OCI-M2 (cell line): ENCODE data around the gene CDKN2B.

Source experiments
- DNase-seq: peaks from one replicate; lab custom pipeline; 2025; ENCODE audit not compliant: unreplicated experiment; lab: John Stamatoyannopoulos, UW

CDKN2B gene

GRCh38 chr9:21995006-21995665, 14.0 kb downstream of the CDKN2B start:
- no peak for DNase-seq

- no peak for DNase-seq
Measured at GRCh38 chr9:21994556-21995005, 14.5 kb downstream of the CDKN2B start, which contains the start of gene CDKN2B-AS1. Gene CDKN2B-AS1 (plus strand): TSS chr9:21994791.

- DNase-seq, result no peak
Measured at GRCh38 chr9:21993893-21994555, 15.1 kb downstream of the CDKN2B start, which contains the start of gene CDKN2A. Gene CDKN2A (minus strand): TSS chr9:21994392.

GRCh38 chr9:21993007-21993406, 16.1 kb downstream of the CDKN2B start:
- DNase-seq, result no peak

GRCh38 chr9:21991072-21991959, 17.8 kb downstream of the CDKN2B start:
- no peak for DNase-seq

- no peak for DNase-seq
Measured at GRCh38 chr9:21989440-21990189, 19.5 kb downstream of the CDKN2B start.

GRCh38 chr9:21988056-21988990, 20.8 kb downstream of the CDKN2B start:
- no peak for DNase-seq

- no peak for DNase-seq
Measured at GRCh38 chr9:21985964-21986667, 23.0 kb downstream of the CDKN2B start.

- no peak for DNase-seq
Measured at GRCh38 chr9:21984101-21984500, 25.0 kb downstream of the CDKN2B start.

GRCh38 chr9:21983561-21983935, 25.6 kb downstream of the CDKN2B start:
- DNase-seq, result no peak

GRCh38 chr9:21982861-21983560, 26.1 kb downstream of the CDKN2B start:
- no peak for DNase-seq

- no peak for DNase-seq
Measured at GRCh38 chr9:21982391-21982790, 26.7 kb downstream of the CDKN2B start.

- DNase-seq, result no peak
Measured at GRCh38 chr9:21976334-21976875, 32.7 kb downstream of the CDKN2B start.

GRCh38 chr9:21974722-21975409, 34.2 kb downstream of the CDKN2B start:
- no peak for DNase-seq

- no peak for DNase-seq
Measured at GRCh38 chr9:21974343-21974721, 34.8 kb downstream of the CDKN2B start.

- DNase-seq, result no peak
Measured at GRCh38 chr9:21972361-21972760, 36.7 kb downstream of the CDKN2B start.

- no peak for DNase-seq
Measured at GRCh38 chr9:21970800-21971640, 38.1 kb downstream of the CDKN2B start.
